OCI-LY1 (cell line): ENCODE results near the gene CACFD1.

ENCODE experiments used
- EZH2 ChIP-seq: fragments of 200-600 bp; sonication (generic), shearing (Covaris generic); IDR thresholded peaks from 2 replicates; pipeline ENCODE4 v1.8.0; 2017; ENCODE audit warnings: borderline replicate concordance, mixed run types, mild to moderate bottlenecking, antibody characterized with exemption, low read length, moderate library complexity, mixed read lengths
- TF ChIP-seq, protein P1 (sequence below): fragments of 200-600 bp; sonication (generic), shearing (Covaris generic); IDR thresholded peaks from 2 replicates; pipeline ENCODE4 v1.5.1; 2017; ENCODE audit warnings: mild to moderate bottlenecking, antibody characterized with exemption, low read length, moderate library complexity, mixed read lengths

DNA sequence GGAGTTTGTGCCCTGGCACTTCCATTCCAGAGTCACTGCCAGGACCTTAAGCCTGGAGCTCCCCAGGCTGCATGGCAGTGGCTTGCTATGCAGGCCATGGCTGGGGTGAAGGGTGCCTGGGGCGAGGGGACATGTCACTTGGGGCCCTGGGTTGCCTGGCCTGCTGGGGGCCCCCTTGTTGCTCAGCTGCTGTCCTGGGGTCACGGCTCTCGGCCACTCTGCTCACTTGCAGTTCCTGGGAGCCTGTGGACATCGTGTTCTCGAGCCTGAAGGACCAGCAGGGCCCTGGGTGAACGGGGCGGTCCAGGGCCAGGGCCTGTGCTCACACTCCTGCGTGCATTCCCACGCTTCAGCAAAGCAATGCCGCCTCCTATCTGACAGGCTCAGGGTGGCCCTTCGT, 33.6 kb downstream of the CACFD1 start:
- TF ChIP-seq EZH2, result no peak
- TF ChIP-seq, protein P1, sequence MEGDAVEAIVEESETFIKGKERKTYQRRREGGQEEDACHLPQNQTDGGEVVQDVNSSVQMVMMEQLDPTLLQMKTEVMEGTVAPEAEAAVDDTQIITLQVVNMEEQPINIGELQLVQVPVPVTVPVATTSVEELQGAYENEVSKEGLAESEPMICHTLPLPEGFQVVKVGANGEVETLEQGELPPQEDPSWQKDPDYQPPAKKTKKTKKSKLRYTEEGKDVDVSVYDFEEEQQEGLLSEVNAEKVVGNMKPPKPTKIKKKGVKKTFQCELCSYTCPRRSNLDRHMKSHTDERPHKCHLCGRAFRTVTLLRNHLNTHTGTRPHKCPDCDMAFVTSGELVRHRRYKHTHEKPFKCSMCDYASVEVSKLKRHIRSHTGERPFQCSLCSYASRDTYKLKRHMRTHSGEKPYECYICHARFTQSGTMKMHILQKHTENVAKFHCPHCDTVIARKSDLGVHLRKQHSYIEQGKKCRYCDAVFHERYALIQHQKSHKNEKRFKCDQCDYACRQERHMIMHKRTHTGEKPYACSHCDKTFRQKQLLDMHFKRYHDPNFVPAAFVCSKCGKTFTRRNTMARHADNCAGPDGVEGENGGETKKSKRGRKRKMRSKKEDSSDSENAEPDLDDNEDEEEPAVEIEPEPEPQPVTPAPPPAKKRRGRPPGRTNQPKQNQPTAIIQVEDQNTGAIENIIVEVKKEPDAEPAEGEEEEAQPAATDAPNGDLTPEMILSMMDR, result no peak
